GM19023 (cell line): ENCODE data around the gene BTBD1.

ENCODE experiments used
- ATAC-seq: cut with Tn5 transposase; IDR thresholded peaks from one replicate; pipeline ENCODE4 v1.9.1; 2021; ENCODE audit warnings: mild to moderate bottlenecking, moderate library complexity; ENCODE audit not compliant: unreplicated experiment

The BTBD1 gene

GRCh38 chr15:83066734-83067637 lies at the start of gene BTBD1:
Gene BTBD1, minus strand, starts transcription at chr15:83067252. Its CDS starts 101 bp downstream, at chr15:83067151.
- ATAC-seq = peak; percentile 87

DNA sequence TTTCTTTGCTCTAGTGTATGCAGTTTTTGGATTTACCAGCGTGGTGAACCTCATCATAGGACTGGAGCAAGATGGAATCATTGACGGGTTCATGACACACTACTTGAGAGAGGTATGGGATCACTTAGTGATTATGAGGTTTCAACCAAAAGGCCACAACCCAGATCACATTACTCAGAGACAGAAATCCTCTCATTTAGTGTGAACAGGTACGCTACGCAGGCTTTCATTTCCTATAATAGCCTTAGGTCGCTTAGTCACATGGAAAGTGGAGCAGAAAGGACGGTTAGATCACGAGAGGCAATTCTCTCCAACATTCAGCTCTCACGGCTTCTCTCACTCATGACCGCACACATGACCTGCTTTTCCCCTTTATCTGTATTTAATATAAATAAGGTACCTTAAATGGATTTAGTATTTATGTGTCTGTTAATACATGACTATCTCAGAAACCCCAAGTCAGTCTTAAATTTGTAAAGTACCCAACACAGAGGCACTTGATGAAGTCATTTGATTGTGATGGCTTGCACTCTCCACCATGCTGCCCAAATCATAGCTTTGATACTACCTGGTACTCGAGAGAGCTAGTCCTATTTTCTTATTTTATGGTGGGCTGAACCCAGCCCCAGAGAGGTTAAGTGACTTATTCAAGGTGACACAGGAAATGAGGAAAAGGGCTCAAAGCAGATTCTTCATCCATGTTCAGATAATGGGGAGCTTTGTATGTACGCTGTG lies 48.9 kb upstream of the BTBD1 start:
- ATAC-seq = no peak

GRCh38 chr15:83115410-83115809 lies 48.4 kb upstream of the BTBD1 start:
- ATAC-seq = no peak

DNA sequence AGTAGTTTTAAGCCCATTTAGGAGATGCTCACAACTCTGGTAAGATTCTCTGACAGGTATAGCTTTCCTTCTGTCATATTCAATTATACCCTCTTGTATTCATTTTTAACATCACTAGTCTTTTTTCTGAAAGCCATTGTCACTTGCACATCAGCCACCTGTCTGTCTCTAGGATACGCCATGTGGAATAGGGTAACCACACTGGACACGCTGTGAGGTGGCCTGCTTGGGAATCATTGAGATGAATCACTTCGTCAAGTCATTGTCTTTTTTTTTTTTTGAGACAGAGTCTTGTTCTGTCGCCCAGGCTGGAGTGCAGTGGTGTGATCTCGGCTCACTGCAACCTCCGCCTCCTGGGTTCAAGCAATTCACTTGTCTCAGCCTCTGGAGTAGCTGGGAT lies 47.8 kb upstream of the BTBD1 start:
- ATAC-seq = no peak

DNA sequence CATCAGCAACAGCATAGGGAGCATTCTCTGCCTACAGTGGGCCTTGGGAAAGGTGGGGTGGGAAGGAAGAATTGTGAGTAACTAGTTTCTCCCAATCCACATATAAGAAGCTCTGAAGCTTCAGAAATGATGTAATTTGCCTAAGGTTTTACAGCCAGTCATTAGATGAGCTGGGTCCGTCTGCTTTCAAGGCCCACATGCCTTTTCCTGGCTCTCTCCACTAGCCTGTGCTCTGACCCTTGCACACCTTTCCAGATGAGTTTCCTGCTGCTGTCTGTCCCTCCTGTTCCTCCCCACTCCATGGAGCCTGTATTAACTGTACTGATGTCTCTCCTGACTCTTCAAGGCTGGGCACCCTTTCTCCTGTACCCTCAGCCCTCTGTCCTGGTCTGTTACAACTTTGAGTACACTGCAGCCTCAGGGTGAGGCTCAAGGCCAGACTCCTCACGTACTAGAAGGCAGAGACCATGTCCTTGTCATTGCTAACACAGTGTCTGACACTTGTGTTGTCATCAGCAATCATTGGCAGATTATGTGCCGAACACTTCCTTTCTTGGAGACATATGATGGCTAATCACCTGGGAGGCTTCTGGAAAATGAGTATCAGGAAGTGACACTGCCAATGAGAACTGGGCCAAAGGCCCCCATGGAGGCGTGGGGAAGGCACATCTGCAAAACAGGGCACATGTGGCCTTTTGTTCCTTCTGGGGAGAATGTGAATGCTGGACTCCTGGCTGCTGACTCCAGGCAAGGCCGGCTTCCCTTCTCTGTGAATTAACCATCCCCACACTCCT lies 47.0 kb upstream of the BTBD1 start:
- ATAC-seq = no peak

GRCh38 chr15:83112956-83113299 lies 45.9 kb upstream of the BTBD1 start:
- ATAC-seq = no peak

- ATAC-seq = no peak
Measured at GRCh38 chr15:83112233-83112955, 45.3 kb upstream of the BTBD1 start.

DNA sequence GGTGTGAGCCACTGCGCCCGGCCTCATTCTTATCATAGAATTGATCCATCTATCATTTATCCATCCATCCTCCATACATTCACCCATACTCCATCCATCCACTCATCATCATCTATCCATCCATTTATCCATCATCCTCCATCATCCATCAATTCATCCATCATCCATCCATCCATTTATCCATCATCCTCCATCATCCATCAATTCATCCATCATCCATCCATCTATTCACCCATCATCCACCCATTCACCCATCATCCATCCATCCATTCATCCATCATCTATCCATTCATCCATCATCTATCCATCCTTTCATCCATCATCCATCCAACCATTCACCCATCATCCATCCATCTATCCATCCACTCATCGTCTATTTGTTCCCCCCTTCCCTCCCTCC lies 44.1 kb upstream of the BTBD1 start:
- ATAC-seq = no peak

GRCh38 chr15:83110381-83110780 lies 43.3 kb upstream of the BTBD1 start:
- ATAC-seq = no peak

DNA sequence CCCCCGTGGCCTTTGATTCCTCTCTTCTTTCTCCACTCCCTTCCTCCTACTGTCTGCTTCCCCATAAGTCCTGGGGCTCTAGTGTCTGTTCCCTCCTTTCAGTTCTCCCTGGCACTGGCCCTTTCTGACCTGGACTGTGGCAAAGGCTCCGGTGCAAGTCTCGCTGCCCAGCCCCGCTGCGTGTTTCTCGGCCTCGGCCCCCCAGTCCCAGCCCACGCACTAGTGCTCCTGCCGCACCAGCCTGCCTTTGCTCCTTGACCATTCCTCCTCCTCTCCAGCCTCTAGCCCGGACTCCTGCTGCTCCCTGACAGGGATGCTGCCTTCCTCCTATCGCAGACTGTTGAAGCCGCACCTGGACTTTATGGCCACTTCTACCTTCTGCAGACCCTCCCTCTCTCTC lies 42.5 kb upstream of the BTBD1 start:
- ATAC-seq = no peak

DNA sequence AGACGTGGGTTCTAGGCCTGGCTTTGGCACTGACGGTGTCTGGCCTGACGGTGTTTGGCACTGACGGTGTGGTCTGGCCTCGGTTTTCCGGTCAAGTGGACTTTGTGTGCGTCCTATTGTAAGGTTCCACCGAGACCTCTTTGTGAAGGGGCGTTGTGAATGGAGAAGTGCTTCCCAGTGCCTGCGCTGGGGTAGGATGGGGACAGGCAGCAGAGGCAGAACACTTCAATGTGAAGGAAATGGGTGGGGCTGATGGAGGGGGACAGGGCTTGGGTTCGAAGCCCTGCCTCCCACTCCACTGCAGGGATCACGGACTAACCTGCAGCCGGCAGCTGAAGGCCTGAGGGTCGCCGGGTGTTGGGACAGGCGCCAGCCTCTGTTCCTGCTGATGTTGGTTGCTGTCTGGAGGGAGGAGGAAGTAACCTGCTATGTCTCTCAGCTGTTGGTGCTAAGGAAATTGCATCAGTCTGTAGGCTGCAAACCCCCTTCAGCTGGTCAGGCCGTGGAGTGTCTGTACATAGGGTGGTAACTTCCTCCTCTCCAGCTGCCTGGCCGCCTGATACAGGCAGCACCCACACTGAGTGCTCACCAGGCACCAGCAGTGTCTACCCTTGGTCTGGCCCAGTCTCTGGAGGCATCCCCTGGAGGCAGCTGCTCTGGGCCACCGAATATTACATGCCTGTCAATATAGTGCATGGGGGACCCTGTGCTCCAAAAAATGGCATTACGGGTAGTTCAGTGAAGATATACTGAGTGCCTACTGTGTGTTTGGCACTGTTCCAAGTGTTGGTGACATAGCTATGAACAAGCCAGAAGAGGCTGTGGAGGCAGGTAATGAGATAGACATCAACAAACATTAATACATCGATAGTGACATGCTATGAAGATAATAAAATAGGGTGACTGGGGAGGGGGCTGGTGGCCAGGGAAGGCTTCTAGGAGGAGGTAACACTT lies 41.5 kb upstream of the BTBD1 start:
- no peak for ATAC-seq

GRCh38 chr15:83107841-83108181 lies 40.8 kb upstream of the BTBD1 start:
- ATAC-seq = no peak

- no peak for ATAC-seq
Measured at GRCh38 chr15:83106994-83107840, 40.2 kb upstream of the BTBD1 start, which contains the start of gene TM6SF1. Gene TM6SF1, plus strand, starts transcription at chr15:83107645. Its CDS starts 36 bp downstream, at chr15:83107681.

- ATAC-seq = no peak
Measured at GRCh38 chr15:83105440-83105839, 38.4 kb upstream of the BTBD1 start.

GRCh38 chr15:83104141-83104540 lies 37.1 kb upstream of the BTBD1 start:
- ATAC-seq = no peak

GRCh38 chr15:83102346-83102745 lies 35.3 kb upstream of the BTBD1 start:
- no peak for ATAC-seq

GRCh38 chr15:83100097-83100646 lies 33.1 kb upstream of the BTBD1 start:
- no peak for ATAC-seq

GRCh38 chr15:83099290-83099689 lies 32.2 kb upstream of the BTBD1 start:
- ATAC-seq = no peak
